SK-N-MC (cell line): ENCODE results near the gene APOB.

Experiments
- EZH2 ChIP-seq: fragments of 200-600 bp; sonication (generic); IDR thresholded peaks from one replicate; pipeline ENCODE4 v1.6.1; 2017; ENCODE audit warnings: antibody characterized with exemption
- POLR2AphosphoS5 ChIP-seq: IDR thresholded peaks from 2 replicates; pipeline ENCODE4 v1.6.1; 2012; ENCODE audit warnings: mild to moderate bottlenecking, low read depth, low read length, borderline replicate concordance

GRCh38 chr2:20988905-20989304 is 55.0 kb downstream of the APOB start:
- TF ChIP-seq POLR2AphosphoS5 (no peak), EZH2 (no peak)
